Suprapubic skin (tissue), 4 donors: ENCODE measurements around the gene AMBRA1. TPM values are rescaled to one million over a fixed set of nuclear protein-coding genes. Genes with fewer than 3 reads are reported as not detected.

ENCODE experiments used
- DNase-seq, 2 donors: peaks; one replicate each; pipeline ENCODE4 v3.0.0-alpha.2; 2019; ENCODE audit warnings: low spot score in 2 of 2
- H3K27ac ChIP-seq: fragments of 200-600 bp; sonication (generic); one replicate; pipeline ENCODE4 v1.5.1; 2019
- H3K27me3 ChIP-seq: fragments of 200-600 bp; sonication (generic); one replicate; pipeline ENCODE4 v1.5.1; 2019
- H3K36me3 ChIP-seq: fragments of 200-600 bp; sonication (generic); one replicate; pipeline ENCODE4 v1.5.1; 2019
- H3K4me1 ChIP-seq: fragments of 200-600 bp; sonication (generic); one replicate; pipeline ENCODE4 v1.5.1; 2019
- H3K4me3 ChIP-seq: fragments of 200-600 bp; sonication (generic); one replicate; pipeline ENCODE4 v1.5.1; 2019; ENCODE audit warnings: mild to moderate bottlenecking
- H3K9me3 ChIP-seq: fragments of 200-600 bp; sonication (generic); one replicate; pipeline ENCODE4 v1.5.1; 2019
- CTCF ChIP-seq, 2 donors: fragments of 200-600 bp in 1 of 2; fragments of 450-650 bp in 1 of 2; sonication (generic) in 1 of 2; IDR thresholded peaks; one replicate each; pipeline ENCODE4 v1.5.1; 2016 to 2019; ENCODE audit warnings: antibody characterized with exemption in 2 of 2, mild to moderate bottlenecking in 1 of 2, moderate library complexity in 1 of 2
- EP300 ChIP-seq: sonication (generic); formaldehyde crosslinking; IDR thresholded peaks from one replicate; pipeline ENCODE4 v1.6.1; 2017; ENCODE audit warnings: antibody characterized with exemption
- POLR2A ChIP-seq, 2 donors: fragments of 450-650 bp; IDR thresholded peaks; one replicate each; pipeline ENCODE4 v1.6.1; 2017; ENCODE audit warnings: antibody characterized with exemption in 2 of 2, mild to moderate bottlenecking in 2 of 2, moderate library complexity in 2 of 2
- POLR2AphosphoS5 ChIP-seq, 3 donors: sonication (generic); formaldehyde crosslinking; IDR thresholded peaks; one replicate each; pipeline ENCODE4 v1.6.1; 2017; ENCODE audit warnings: antibody characterized with exemption in 3 of 3
- WGBS: methylation state at CpG from one replicate; pipeline ENCODE4 v1.1.5; 2018; 5-methylcytosine and 5-hydroxymethylcytosine counted together
- total RNA-seq, 4 donors: library from RNA; depleted of rRNA; stranded (reverse); fragments of >200 nt; gene quantifications; one replicate each; pipeline ENCODE4 v1.1.0, GENCODE V29; 2016

AMBRA1 gene
- total RNA-seq, 4 donors from 2014 or later, result 38.6 to 63.2 (median 45.6) TPM

GRCh38 chr11:46554213-46555147 lies 39.3 kb downstream of the AMBRA1 start:
- no peak for DNase-seq
- H3K4me1 ChIP-seq, result peaks cover 33% of the 10 kb centered on the region
- TF ChIP-seq EP300, result no peak
- TF ChIP-seq POLR2AphosphoS5 (IDR thresholded peaks at IDR 0.05), result no peak
- no peak for TF ChIP-seq POLR2A (IDR thresholded peaks at IDR 0.05)
- TF ChIP-seq CTCF (IDR thresholded peaks at IDR 0.05), result no peak

GRCh38 chr11:46553814-46554212 lies 40.0 kb downstream of the AMBRA1 start:
- Histone ChIP-seq H3K27me3 (no peaks in the 10 kb centered on the region), H3K4me1 (peaks cover 28% of the 10 kb centered on the region), H3K36me3 (no peaks in the 10 kb centered on the region), H3K9me3 (no peaks in the 10 kb centered on the region), H3K4me3 (no peak overlapping the region), H3K27ac (peak overlapping the region; percentile 80)
- TF ChIP-seq POLR2AphosphoS5 (IDR thresholded peaks at IDR 0.05) (no peak), POLR2A (IDR thresholded peaks at IDR 0.05) (no peak), EP300 (no peak), CTCF (IDR thresholded peaks at IDR 0.05) (no peak)
- no peak for DNase-seq
- WGBS, result 6% methylated on average over 1 of the region's 1 CpG

More at GRCh38 chr11:46554213-46555147, 39.3 kb downstream of the AMBRA1 start:
- no peaks in the 10 kb centered on the region for H3K9me3 ChIP-seq
- peak overlapping the region; percentile 80 for H3K27ac ChIP-seq
- no peaks in the 10 kb centered on the region for H3K27me3 ChIP-seq
- H3K36me3 ChIP-seq, result no peaks in the 10 kb centered on the region
- H3K4me3 ChIP-seq, result no peak overlapping the region
- 57% methylated on average over 5 of the region's 5 CpGs for WGBS

- 98% methylated on average over 7 of the region's 7 CpGs for WGBS
- no peak for DNase-seq
- peaks cover 12% of the 10 kb centered on the region for H3K36me3 ChIP-seq
- no peaks in the 10 kb centered on the region for H3K27me3 ChIP-seq
- H3K4me3 ChIP-seq, result no peak overlapping the region
- no peak overlapping the region for H3K27ac ChIP-seq
- H3K4me1 ChIP-seq, result peaks cover 28% of the 10 kb centered on the region
- H3K9me3 ChIP-seq, result no peaks in the 10 kb centered on the region
- TF ChIP-seq POLR2A (IDR thresholded peaks at IDR 0.05) (no peak), CTCF (IDR thresholded peaks at IDR 0.05) (no peak), POLR2AphosphoS5 (IDR thresholded peaks at IDR 0.05) (no peak), EP300 (no peak)
Observed at GRCh38 chr11:46551261-46551660, 42.6 kb downstream of the AMBRA1 start.

GRCh38 chr11:46547579-46547978 lies 46.2 kb downstream of the AMBRA1 start:
- WGBS, result 80% methylated on average over 5 of the region's 5 CpGs
- no peaks in the 10 kb centered on the region for H3K9me3 ChIP-seq
- TF ChIP-seq POLR2AphosphoS5 (IDR thresholded peaks at IDR 0.05), result no peak
- no peak for TF ChIP-seq EP300
- TF ChIP-seq POLR2A (IDR thresholded peaks at IDR 0.05), result no peak
- no peak for TF ChIP-seq CTCF (IDR thresholded peaks at IDR 0.05)
- no peak overlapping the region for H3K27ac ChIP-seq
- no peak for DNase-seq
- H3K36me3 ChIP-seq, result peaks cover 46% of the 10 kb centered on the region
- H3K4me3 ChIP-seq, result no peak overlapping the region
- no peaks in the 10 kb centered on the region for H3K27me3 ChIP-seq
- H3K4me1 ChIP-seq, result peaks cover under 1% of the 10 kb centered on the region

- Histone ChIP-seq H3K4me3 (no peak overlapping the region), H3K9me3 (no peaks in the 10 kb centered on the region), H3K27me3 (no peaks in the 10 kb centered on the region), H3K36me3 (peaks cover 74% of the 10 kb centered on the region), H3K4me1 (peaks cover 5% of the 10 kb centered on the region), H3K27ac (no peak overlapping the region)
- TF ChIP-seq CTCF (IDR thresholded peaks at IDR 0.05) (no peak), EP300 (no peak), POLR2AphosphoS5 (IDR thresholded peaks at IDR 0.05) (no peak)
- 79% methylated on average over 1 of the region's 1 CpG for WGBS
- no peak for DNase-seq
Observed at GRCh38 chr11:46543564-46543963, 50.3 kb downstream of the AMBRA1 start.
